ENCODE results near the gene PPP1R1C.
A peak's percentile ranks its signal among the peaks of the same experiment; 100 is the strongest.

The PPP1R1C gene

GRCh38 chr2:182064019-182064778 lies 78.5 kb downstream of the PPP1R1C start:
- no peak for DNase-seq

GRCh38 chr2:182066400-182067087 lies 80.9 kb downstream of the PPP1R1C start:
- DNase-seq, result no peak

GRCh38 chr2:182067393-182067792 lies 81.7 kb downstream of the PPP1R1C start:
- DNase-seq, result no peak

- DNase-seq, result no peak
Measured at GRCh38 chr2:182068811-182069210, 83.2 kb downstream of the PPP1R1C start.

- no peak for DNase-seq
Measured at GRCh38 chr2:182069416-182069815, 83.8 kb downstream of the PPP1R1C start.

GRCh38 chr2:182069908-182070307 lies 84.3 kb downstream of the PPP1R1C start:
- DNase-seq, result no peak

GRCh38 chr2:182070736-182071135 lies 85.1 kb downstream of the PPP1R1C start:
- no peak for DNase-seq

- no peak for DNase-seq
Measured at GRCh38 chr2:182072861-182073260, 87.2 kb downstream of the PPP1R1C start.

- DNase-seq, result no peak
Measured at GRCh38 chr2:182073613-182074012, 88.0 kb downstream of the PPP1R1C start.

- peak; percentile 48 for DNase-seq
Measured at GRCh38 chr2:182077023-182077422, 91.4 kb downstream of the PPP1R1C start.

- peak; percentile 99 for DNase-seq
Measured at GRCh38 chr2:182077448-182078142, 91.9 kb downstream of the PPP1R1C start.

GRCh38 chr2:182078988-182079602 lies 93.4 kb downstream of the PPP1R1C start:
- DNase-seq, result no peak

GRCh38 chr2:182080493-182080892 lies 94.8 kb downstream of the PPP1R1C start:
- no peak for DNase-seq

GRCh38 chr2:182081602-182082260 lies 96.1 kb downstream of the PPP1R1C start:
- DNase-seq, result peak; percentile 71

- no peak for DNase-seq
Measured at GRCh38 chr2:182088681-182089320, 103.1 kb downstream of the PPP1R1C start.

- DNase-seq, result no peak
Measured at GRCh38 chr2:182090486-182090885, 104.8 kb downstream of the PPP1R1C start.

GRCh38 chr2:182097571-182098164 lies 112.0 kb downstream of the PPP1R1C start:
- DNase-seq, result no peak

- DNase-seq, result peak; percentile 18
Measured at GRCh38 chr2:182098648-182099047, 113.0 kb downstream of the PPP1R1C start.

GRCh38 chr2:182101263-182101662 lies 115.6 kb downstream of the PPP1R1C start:
- peak; percentile 69 for DNase-seq

- DNase-seq, result no peak
Measured at GRCh38 chr2:182103526-182103925, 117.9 kb downstream of the PPP1R1C start.

GRCh38 chr2:182110347-182110746 lies 124.7 kb downstream of the PPP1R1C start:
- DNase-seq, result no peak

- no peak for DNase-seq
Measured at GRCh38 chr2:182113334-182113733, 127.7 kb downstream of the PPP1R1C start.
